T-helper 2 cell treated with Interferon-gamma antibody and Interleukin-4, amounts not matched to agents 5 μg/mL and 100 μg/mL, for 36 hours (primary cell): ENCODE results near the gene ANO1.

Experiments used
- DNase-seq: peaks from one replicate; pipeline ENCODE4 v3.0.0; 2021; ENCODE audit warnings: low spot score
- H3K27ac Mint-ChIP-seq: one replicate; pipeline ENCODE4 v1.8.0; 2021; ENCODE audit warnings: mild to moderate bottlenecking, mixed read lengths
- H3K27me3 Mint-ChIP-seq: one replicate; pipeline ENCODE4 v1.8.0; 2021; ENCODE audit warnings: low read depth, mixed read lengths
- H3K36me3 Mint-ChIP-seq: one replicate; pipeline ENCODE4 v1.8.0; 2021; ENCODE audit warnings: low read depth, mixed read lengths
- H3K4me1 Mint-ChIP-seq: one replicate; pipeline ENCODE4 v1.8.0; 2021; ENCODE audit warnings: low read depth, mixed read lengths
- H3K4me3 Mint-ChIP-seq: one replicate; pipeline ENCODE4 v1.8.0; 2022; ENCODE audit warnings: mild to moderate bottlenecking, moderate library complexity, mixed read lengths
- H3K9me3 Mint-ChIP-seq: one replicate; pipeline ENCODE4 v1.8.0; 2021; ENCODE audit warnings: mixed read lengths

Gene ANO1

GRCh38 chr11:70144262-70144661 is 66.1 kb downstream of the ANO1 start:
- Mint-ChIP-seq H3K27me3 (peaks cover 42% of the 10 kb centered on the region), H3K27ac (no peak overlapping the region), H3K36me3 (no peaks in the 10 kb centered on the region), H3K4me1 (peaks cover 1% of the 10 kb centered on the region), H3K4me3 (no peak overlapping the region), H3K9me3 (no peaks in the 10 kb centered on the region)
- DNase-seq, result no peak

GRCh38 chr11:70145071-70145470 is 67.0 kb downstream of the ANO1 start:
- Mint-ChIP-seq H3K36me3 (no peaks in the 10 kb centered on the region), H3K4me3 (no peak overlapping the region), H3K9me3 (no peaks in the 10 kb centered on the region), H3K27ac (no peak overlapping the region), H3K27me3 (peaks cover 40% of the 10 kb centered on the region), H3K4me1 (peaks cover 1% of the 10 kb centered on the region)
- no peak for DNase-seq

DNA sequence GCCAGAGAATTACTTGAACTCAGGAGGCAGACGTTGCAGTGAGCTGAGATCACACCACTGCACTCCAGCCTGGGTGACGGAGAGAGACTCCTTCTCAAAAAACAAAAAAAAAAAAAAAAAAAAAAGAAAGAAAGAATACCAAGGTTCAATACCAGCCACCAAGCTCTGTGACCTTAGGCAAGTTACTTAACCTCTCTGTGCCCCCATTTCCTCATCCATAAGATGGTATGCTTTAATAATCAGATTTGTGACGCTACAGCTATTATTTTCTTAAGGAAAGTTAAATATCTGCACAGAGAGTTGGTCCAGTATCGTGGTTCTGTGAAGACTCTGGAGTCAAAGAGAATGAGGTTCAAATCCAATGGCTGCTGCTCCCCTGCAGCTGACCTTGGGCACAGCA is 67.7 kb downstream of the ANO1 start:
- Mint-ChIP-seq H3K27me3 (peaks cover 34% of the 10 kb centered on the region), H3K4me1 (peaks cover 1% of the 10 kb centered on the region), H3K9me3 (no peaks in the 10 kb centered on the region), H3K4me3 (no peak overlapping the region), H3K36me3 (no peaks in the 10 kb centered on the region), H3K27ac (no peak overlapping the region)
- no peak for DNase-seq

DNA sequence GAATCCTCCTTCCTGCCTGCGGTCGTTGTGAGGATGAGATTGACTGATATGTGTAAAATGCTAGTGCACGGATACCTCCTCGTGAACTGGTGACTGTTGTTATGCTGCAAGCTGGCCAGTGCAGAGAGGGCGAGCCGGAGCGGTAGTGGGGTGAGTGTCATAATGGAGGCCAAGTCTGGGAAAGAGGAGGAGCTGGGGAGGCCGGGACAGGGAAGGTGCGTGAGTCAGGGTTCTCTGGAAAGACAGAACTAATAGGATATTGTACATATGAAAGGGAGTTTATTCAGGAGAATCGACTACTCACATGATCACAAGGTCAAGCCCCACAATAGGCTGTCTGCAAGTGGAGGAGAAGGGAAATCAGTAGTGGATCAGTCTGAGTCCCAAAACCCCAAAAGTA is 68.2 kb downstream of the ANO1 start:
- Mint-ChIP-seq H3K4me3 (no peak overlapping the region), H3K4me1 (peaks cover 1% of the 10 kb centered on the region), H3K36me3 (no peaks in the 10 kb centered on the region), H3K27me3 (peaks cover 32% of the 10 kb centered on the region), H3K27ac (no peak overlapping the region), H3K9me3 (no peaks in the 10 kb centered on the region)
- DNase-seq, result no peak

GRCh38 chr11:70146895-70147520 is 68.9 kb downstream of the ANO1 start:
- DNase-seq, result no peak
- no peak overlapping the region for H3K4me3 Mint-ChIP-seq
- no peaks in the 10 kb centered on the region for H3K36me3 Mint-ChIP-seq
- H3K9me3 Mint-ChIP-seq, result no peaks in the 10 kb centered on the region
- H3K4me1 Mint-ChIP-seq, result no peaks in the 10 kb centered on the region
- no peak overlapping the region for H3K27ac Mint-ChIP-seq
- H3K27me3 Mint-ChIP-seq, result peaks cover 28% of the 10 kb centered on the region

DNA sequence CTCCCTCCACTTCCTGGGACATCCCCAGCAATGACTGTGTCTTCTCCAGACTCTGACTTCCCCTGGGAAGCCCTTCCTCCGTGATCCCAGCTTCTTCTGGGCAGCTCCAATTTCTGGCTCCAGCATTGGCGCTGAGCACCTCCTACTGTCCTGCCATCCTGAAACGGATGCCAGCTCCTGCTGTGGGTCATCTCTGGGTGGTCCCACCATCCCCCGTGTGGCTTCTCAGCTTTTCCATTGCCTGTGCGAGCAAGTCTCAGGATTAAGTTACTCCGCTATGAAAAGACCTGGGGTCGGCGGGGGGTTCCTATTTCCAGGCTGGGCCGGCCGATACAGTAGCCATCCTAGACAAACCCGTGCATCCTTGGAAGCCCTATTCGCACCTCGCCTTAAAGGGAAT is 69.6 kb downstream of the ANO1 start:
- DNase-seq, result no peak
- H3K4me1 Mint-ChIP-seq, result no peaks in the 10 kb centered on the region
- H3K36me3 Mint-ChIP-seq, result no peaks in the 10 kb centered on the region
- H3K27ac Mint-ChIP-seq, result no peak overlapping the region
- H3K4me3 Mint-ChIP-seq, result no peak overlapping the region
- H3K27me3 Mint-ChIP-seq, result peaks cover 21% of the 10 kb centered on the region
- H3K9me3 Mint-ChIP-seq, result no peaks in the 10 kb centered on the region

- no peak for DNase-seq
- no peaks in the 10 kb centered on the region for H3K9me3 Mint-ChIP-seq
- no peaks in the 10 kb centered on the region for H3K36me3 Mint-ChIP-seq
- H3K4me1 Mint-ChIP-seq, result no peaks in the 10 kb centered on the region
- H3K4me3 Mint-ChIP-seq, result no peak overlapping the region
- peaks cover 8% of the 10 kb centered on the region for H3K27me3 Mint-ChIP-seq
- no peak overlapping the region for H3K27ac Mint-ChIP-seq
Observed at GRCh38 chr11:70151671-70152070, 73.6 kb downstream of the ANO1 start.

GRCh38 chr11:70153133-70153727 is 75.1 kb downstream of the ANO1 start:
- Mint-ChIP-seq H3K9me3 (no peaks in the 10 kb centered on the region), H3K4me1 (no peaks in the 10 kb centered on the region), H3K27me3 (peaks cover 4% of the 10 kb centered on the region), H3K27ac (no peak overlapping the region), H3K4me3 (no peak overlapping the region), H3K36me3 (no peaks in the 10 kb centered on the region)
- DNase-seq, result no peak

DNA sequence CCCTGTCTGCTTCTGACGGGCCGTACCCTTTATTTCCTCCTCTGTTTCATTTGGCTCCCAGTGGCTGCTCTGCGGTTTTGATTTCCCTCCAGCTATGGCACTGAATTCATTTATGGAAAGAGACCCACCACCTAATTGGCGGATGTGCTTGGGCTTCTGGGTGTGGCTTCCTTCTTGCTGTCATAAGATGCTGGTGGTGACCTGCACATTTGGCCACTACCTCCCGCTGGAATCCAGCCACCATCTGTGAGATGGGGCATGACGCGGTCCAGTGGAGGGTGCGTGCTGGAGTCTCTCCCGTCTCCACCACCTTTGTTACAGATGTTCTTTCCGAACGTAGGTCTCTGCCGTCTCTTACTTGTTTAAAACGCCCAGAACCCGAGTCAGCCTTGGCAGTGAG is 77.3 kb downstream of the ANO1 start:
- DNase-seq, result no peak
- peaks cover 4% of the 10 kb centered on the region for H3K27me3 Mint-ChIP-seq
- H3K4me3 Mint-ChIP-seq, result no peak overlapping the region
- no peaks in the 10 kb centered on the region for H3K4me1 Mint-ChIP-seq
- no peaks in the 10 kb centered on the region for H3K9me3 Mint-ChIP-seq
- no peaks in the 10 kb centered on the region for H3K36me3 Mint-ChIP-seq
- no peak overlapping the region for H3K27ac Mint-ChIP-seq

GRCh38 chr11:70156291-70157037 is 78.3 kb downstream of the ANO1 start:
- DNase-seq, result no peak
- H3K27ac Mint-ChIP-seq, result no peak overlapping the region
- H3K4me3 Mint-ChIP-seq, result no peak overlapping the region
- no peaks in the 10 kb centered on the region for H3K9me3 Mint-ChIP-seq
- no peaks in the 10 kb centered on the region for H3K4me1 Mint-ChIP-seq
- H3K27me3 Mint-ChIP-seq, result no peaks in the 10 kb centered on the region
- H3K36me3 Mint-ChIP-seq, result no peaks in the 10 kb centered on the region

- Mint-ChIP-seq H3K4me3 (no peak overlapping the region), H3K9me3 (no peaks in the 10 kb centered on the region), H3K4me1 (no peaks in the 10 kb centered on the region), H3K36me3 (no peaks in the 10 kb centered on the region), H3K27ac (no peak overlapping the region), H3K27me3 (no peaks in the 10 kb centered on the region)
- DNase-seq, result no peak
Observed at GRCh38 chr11:70158201-70158600, 80.1 kb downstream of the ANO1 start.

DNA sequence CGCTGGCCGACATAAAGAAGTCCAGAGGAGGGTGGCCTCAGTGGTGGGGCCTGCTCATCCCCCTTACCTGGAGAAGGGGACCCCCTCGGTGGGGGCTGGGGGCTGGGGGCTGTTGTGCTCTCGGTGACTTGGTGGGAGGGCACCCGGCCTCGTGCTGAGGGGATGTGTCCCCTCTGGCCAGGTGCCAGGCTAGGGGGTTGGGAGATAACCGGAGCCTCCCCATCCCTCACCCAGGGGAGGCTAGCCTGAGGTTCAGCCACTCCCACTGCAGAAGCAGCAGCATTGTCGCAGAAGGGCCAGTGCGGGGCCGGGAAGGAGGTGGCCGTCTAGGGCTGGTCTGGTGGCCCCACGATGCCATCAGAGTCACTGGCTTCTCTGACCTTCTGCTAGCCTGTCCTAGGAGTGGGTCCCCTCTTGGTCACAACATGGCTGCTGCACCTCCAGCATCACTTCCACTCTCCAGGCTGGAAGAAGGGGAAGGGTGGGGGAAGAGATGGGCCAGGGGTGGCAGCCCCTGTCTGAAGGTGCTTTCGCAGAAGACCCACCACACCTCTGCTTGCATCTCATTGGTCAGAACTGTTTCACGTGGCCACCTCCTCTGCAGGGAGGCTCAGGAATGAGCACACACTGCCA is 80.8 kb downstream of the ANO1 start:
- no peak overlapping the region for H3K4me3 Mint-ChIP-seq
- H3K27ac Mint-ChIP-seq, result no peak overlapping the region
- DNase-seq, result no peak

GRCh38 chr11:70159627-70160570 is 81.8 kb downstream of the ANO1 start:
- Mint-ChIP-seq H3K4me1 (no peaks in the 10 kb centered on the region), H3K4me3 (no peak overlapping the region), H3K9me3 (no peaks in the 10 kb centered on the region), H3K27ac (no peak overlapping the region), H3K36me3 (no peaks in the 10 kb centered on the region), H3K27me3 (no peaks in the 10 kb centered on the region)
- no peak for DNase-seq

More for the DNA sequence above, 80.8 kb downstream of the ANO1 start:
- H3K4me1 Mint-ChIP-seq, result no peaks in the 10 kb centered on the region
- no peaks in the 10 kb centered on the region for H3K9me3 Mint-ChIP-seq
- no peaks in the 10 kb centered on the region for H3K36me3 Mint-ChIP-seq
- H3K27me3 Mint-ChIP-seq, result no peaks in the 10 kb centered on the region
